Transverse colon (tissue), 4 donors: ENCODE measurements around the gene SERINC1.

ENCODE experiments used
- EP300 ChIP-seq: sonication (generic); formaldehyde crosslinking; IDR thresholded peaks from one replicate; pipeline ENCODE4 v1.6.1; 2017; ENCODE audit warnings: antibody characterized with exemption, low read depth
- POLR2AphosphoS5 ChIP-seq, 3 donors: sonication (generic); formaldehyde crosslinking; IDR thresholded peaks; one replicate each; pipeline ENCODE4 v1.6.1; 2016; ENCODE audit warnings: antibody characterized with exemption in 3 of 3
- TF ChIP-seq, protein P1 (sequence below), 5 experiments: fragments of 200-600 bp in 3 of 5; fragments of 450-650 bp in 2 of 5; sonication (generic) in 3 of 5; IDR thresholded peaks; 1 replicate in 2 of 5; 2 replicates in 3 of 5; pipeline ENCODE4 v1.5.1; 2016 to 2017; ENCODE audit warnings: antibody characterized with exemption in 5 of 5, inconsistent platforms in 3 of 5, mild to moderate bottlenecking in 2 of 5, moderate library complexity in 1 of 5

DNA sequence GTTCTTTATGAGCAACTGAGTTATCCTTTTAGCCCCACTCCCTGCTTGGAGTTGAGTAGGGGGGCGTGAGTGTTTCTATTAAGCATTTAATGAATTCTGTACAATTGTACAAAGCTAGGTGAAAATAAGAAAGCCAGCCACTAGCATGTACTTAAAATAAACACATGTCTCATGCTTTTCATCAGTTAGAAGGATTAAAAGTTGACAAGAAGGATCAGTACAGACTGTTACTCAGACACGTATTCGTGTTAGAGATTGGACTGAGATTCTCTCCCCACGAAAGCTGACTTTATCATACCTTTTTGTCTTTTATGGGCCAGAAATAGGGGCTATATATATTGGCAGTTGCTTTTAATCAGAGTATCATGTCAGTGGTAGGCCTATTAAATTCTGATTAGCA, 70.5 kb downstream of the SERINC1 start:
- TF ChIP-seq EP300 (no peak), POLR2AphosphoS5 (IDR thresholded peaks at IDR 0.05) (no peak)
- TF ChIP-seq, protein P1, sequence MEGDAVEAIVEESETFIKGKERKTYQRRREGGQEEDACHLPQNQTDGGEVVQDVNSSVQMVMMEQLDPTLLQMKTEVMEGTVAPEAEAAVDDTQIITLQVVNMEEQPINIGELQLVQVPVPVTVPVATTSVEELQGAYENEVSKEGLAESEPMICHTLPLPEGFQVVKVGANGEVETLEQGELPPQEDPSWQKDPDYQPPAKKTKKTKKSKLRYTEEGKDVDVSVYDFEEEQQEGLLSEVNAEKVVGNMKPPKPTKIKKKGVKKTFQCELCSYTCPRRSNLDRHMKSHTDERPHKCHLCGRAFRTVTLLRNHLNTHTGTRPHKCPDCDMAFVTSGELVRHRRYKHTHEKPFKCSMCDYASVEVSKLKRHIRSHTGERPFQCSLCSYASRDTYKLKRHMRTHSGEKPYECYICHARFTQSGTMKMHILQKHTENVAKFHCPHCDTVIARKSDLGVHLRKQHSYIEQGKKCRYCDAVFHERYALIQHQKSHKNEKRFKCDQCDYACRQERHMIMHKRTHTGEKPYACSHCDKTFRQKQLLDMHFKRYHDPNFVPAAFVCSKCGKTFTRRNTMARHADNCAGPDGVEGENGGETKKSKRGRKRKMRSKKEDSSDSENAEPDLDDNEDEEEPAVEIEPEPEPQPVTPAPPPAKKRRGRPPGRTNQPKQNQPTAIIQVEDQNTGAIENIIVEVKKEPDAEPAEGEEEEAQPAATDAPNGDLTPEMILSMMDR (IDR thresholded peaks at IDR 0.05): no peak
